Stimulated activated CD4-positive, alpha-beta T cell treated with anti-CD3 and anti-CD28 coated beads, Interleukin-1b, Interleukin-23, amount 100 ng/mL, for 4 hours (primary cell): Measurements from ENCODE around the gene SVOP.

Source experiments
- DNase-seq, 2 donors: peaks; one replicate each; pipeline ENCODE4 v3.0.0-alpha.2; 2020; ENCODE audit warnings: low read depth in 2 of 2

Gene SVOP

GRCh38 chr12:108935159-108935763 lies 85.6 kb downstream of the SVOP start:
- DNase-seq = no peak

GRCh38 chr12:108933949-108934348 lies 86.9 kb downstream of the SVOP start:
- no peak for DNase-seq

- no peak for DNase-seq
Measured at GRCh38 chr12:108930756-108931155, 90.1 kb downstream of the SVOP start.

- DNase-seq = no peak
Measured at GRCh38 chr12:108930155-108930554, 90.7 kb downstream of the SVOP start.

DNA sequence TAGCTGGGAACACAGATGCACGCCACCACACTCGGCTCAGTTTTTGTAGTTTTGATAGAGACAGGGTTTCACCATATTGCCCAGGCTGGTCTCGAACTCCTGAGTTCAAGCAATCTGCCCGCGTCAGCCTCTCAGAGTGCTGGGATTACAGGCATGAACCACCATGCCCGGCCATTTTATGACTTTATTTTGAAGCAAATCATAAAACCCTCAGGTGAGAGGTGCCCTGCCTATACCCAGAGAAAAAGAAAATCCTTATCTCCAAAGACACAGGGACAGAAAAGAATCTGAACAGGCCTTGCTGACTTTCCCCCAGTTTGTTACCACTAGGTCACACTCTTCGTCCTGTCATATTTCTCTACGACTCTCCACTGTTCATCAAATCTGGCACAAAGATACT lies 92.2 kb downstream of the SVOP start:
- DNase-seq = no peak

GRCh38 chr12:108922918-108923317 lies 98.0 kb downstream of the SVOP start:
- no peak for DNase-seq

GRCh38 chr12:108921946-108922345 lies 98.9 kb downstream of the SVOP start:
- no peak for DNase-seq

DNA sequence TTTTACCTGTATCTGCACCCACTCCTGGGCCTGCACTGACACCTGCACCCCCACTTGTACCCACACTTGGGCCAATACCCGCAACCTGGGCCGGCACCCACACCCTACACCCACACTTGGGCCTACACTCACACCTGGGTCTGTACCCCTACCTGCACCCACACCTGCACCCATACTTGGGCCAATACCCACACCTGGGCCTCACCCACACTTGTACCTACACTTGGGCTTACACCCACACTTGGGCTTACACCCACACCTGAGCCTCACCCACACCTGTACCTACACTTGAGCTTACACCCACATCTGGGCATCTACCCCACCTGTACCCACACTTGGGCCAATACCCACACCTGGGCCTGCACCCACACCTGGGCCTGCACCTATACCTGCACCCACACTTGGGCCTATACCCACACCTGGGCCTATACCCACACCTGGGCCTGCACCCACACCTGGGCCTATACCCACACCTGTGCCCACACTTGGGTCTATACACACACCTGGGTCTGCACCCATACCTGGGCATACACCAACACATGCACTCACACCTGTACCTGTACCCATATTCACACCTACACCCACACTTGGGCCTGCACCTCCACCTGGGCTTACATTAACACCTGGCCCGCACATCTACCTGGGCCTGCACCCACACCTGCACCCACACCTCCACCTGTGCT lies 101.8 kb downstream of the SVOP start:
- DNase-seq = no peak

DNA sequence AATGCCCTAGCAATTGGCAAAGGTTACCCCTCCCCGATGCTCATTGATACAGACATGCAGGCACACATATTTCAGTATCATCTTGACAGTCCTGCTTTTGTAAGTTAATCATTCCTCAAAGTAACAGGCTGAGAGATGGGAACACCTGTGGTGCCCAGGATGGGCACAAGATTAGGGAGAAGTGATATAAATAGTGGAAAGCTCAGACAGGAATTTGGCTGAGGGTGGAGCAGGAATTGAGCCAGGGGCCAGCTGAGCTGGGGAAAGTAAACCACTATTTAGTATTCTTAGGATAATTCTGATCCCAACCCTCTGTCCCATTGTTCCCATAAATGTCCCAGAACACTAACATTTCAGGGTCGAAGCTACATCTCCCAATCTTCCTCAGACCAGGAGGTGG lies 102.7 kb downstream of the SVOP start:
- no peak for DNase-seq

DNA sequence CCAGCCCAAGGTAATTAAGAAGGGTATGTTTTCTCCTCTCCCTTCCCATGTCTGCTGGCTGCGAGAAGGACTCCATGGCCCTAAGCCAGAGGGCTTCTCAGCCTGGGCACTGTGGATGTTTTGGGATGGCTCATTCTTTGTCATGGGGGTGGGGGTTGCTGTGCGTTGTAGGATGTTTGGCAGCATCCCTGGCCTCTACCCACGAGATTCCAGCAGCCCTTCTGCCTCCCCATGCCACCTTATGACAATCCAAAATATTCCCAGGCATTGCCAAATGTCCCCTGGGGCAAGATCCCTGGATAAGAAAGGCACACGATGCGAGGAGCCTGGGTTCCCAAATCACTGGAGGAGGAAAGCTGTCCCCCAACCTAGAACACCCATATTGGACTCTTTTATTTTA lies 104.5 kb downstream of the SVOP start:
- DNase-seq = no peak

GRCh38 chr12:108915632-108916133 lies 105.2 kb downstream of the SVOP start:
- no peak for DNase-seq

DNA sequence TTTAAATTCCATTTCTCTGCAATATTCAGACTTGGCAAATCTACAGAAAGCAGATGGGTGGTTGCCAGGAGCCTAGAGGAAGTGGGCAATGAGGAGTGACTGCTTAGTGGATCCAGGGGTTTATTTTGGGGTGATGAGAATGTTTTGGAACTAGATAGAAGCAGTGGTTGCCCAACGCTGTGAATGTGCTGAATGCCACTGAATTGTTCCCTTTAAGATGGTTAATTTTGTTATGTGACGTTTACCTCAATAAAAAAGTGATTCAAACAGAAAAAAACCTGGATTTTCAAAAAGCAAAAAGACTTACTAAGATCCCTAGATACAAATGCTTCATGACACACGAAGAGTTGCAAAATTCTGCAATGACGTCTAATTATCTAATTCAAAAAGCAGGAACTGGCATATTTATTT lies 106.7 kb downstream of the SVOP start:
- DNase-seq = no peak

DNA sequence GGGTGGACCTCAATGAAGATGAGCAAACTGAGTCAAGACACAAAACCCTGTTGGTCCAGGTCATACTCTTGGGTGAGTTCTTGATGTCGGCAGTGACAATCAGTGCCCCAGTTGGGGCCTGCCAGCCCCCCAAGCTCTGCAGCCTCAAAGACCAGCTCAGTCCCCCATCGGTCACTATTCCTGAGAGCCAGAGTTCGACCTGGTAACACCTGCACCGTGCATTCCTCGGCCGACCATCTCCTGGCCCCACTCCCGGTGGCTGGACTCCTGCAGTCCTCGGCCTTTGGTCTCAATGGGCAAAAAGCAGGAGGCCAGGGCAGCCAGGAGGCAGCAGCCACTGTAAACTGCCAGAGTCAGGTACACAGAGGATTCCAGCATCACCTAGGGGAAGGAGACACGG lies 108.5 kb downstream of the SVOP start:
- DNase-seq = no peak

GRCh38 chr12:108911915-108912314 lies 109.0 kb downstream of the SVOP start:
- DNase-seq = no peak

DNA sequence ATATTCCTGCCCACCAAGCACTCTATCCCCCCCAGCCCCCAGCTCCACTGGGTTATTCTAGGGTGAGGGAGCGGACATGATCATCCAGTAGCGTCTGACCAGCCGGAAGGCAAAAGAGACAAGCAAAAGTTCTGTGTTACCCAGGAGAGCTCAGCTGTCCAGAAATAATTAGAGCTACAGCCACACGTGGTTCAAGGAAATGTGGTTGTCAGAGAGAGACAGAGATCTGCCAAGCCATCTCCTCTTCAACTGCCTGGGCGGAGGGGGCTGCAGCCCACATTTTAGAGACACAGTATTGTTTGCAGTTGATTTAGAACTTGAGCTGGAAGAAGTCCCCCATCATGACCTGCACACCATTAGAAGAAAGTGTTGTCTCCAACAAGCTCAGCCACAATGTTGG lies 110.5 kb downstream of the SVOP start:
- DNase-seq = no peak

DNA sequence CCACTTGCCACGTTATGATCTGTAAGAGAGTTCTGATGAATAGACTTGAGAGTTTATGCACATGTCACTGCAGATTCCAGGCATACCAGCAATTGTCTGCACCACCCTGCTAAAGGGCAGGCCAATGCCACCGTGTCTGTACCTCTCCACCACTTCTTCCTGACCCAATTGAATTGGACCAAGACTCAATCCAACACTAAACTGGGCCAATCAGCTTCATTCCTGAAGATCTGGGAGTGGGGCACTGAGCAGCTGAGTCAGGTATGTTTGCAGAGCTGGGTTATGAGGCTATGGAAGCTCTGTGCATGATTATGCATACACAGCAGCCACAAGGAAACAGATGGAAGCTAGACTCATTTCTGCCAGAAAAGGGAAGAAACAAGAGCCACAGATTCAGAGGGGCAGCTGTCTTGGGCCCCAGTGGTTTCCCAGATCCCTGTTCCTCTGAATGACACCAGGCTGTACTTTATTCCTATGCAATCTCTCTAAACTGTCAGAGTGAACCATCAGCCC lies 113.0 kb downstream of the SVOP start:
- no peak for DNase-seq

DNA sequence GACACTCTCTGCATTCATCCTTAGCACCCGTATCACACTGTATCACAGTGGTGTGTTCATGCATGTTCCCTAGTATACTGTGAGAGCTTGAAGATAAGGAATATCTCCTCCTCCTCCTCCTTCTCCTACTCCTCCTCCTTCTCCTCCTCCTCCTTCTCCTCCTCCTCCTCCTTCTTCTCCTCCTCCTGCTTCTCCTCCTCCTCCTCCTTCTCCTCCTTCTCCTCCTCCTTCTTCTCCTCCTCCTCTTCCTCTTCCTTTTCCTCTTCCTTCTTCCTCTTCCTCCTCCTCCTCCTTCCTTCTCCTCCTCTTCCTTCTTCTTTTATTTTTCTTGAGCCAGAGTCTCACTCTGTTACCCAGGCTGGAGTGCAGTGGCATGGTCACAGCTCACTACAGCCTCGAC lies 113.9 kb downstream of the SVOP start:
- no peak for DNase-seq

DNA sequence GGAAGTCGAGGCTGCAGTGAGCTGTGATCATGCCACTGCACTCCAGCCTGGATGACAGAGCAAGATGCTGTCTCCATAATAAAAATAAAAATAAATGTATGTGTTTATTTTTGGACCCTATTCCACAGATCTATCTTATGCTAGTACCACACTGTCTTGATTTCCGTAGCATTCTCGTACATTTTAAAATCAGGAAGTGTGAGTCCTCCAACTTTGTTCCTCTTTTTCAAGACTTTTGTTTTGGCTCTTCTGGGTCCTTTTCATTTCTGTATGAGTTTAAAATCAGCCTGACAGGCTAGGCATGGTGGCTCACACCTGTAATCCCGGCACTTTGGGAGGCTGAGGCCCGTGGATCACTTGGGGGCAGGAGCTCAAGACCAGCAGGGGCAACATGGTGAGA lies 115.1 kb downstream of the SVOP start:
- DNase-seq = no peak

DNA sequence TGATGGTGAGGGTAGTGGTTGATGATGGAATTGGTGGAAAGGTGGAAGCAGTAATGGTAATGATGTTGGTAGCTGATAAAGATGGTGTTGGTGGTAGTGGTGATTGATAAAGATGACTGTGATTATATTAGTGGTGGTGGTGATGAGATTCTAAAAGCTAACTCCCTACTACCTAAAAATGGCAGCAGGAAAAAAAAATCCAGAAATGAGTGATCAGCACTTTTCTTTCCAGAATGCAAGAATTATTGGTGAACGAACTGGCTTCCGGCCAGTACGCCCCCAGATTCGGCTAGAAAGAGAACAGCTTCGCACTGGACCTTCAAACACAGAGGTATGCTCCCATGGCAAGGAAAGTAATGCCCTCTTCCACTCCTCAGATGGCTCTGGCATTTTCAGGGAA lies 121.7 kb downstream of the SVOP start:
- no peak for DNase-seq

GRCh38 chr12:108896817-108897216 lies 124.1 kb downstream of the SVOP start:
- DNase-seq = no peak

DNA sequence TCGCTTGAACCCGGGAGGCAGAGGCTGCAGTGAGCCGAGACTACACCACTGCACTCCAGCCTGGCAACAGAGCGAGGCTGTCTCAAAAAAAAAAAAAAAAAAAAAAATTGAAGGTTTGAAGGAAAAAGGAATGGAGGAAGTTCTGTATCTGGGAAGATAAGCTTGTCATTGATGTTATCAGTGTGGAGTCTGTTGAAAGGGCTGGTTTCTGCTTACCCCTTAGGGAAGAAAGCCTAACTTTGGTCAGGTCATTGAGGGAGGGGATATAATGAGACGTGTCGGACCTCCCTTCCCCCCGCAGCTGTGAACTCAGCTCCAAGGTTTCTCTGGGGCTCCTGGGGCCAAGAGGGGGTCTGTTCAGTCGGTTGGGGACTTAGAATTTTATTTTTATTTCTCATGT lies 124.5 kb downstream of the SVOP start:
- DNase-seq = no peak

DNA sequence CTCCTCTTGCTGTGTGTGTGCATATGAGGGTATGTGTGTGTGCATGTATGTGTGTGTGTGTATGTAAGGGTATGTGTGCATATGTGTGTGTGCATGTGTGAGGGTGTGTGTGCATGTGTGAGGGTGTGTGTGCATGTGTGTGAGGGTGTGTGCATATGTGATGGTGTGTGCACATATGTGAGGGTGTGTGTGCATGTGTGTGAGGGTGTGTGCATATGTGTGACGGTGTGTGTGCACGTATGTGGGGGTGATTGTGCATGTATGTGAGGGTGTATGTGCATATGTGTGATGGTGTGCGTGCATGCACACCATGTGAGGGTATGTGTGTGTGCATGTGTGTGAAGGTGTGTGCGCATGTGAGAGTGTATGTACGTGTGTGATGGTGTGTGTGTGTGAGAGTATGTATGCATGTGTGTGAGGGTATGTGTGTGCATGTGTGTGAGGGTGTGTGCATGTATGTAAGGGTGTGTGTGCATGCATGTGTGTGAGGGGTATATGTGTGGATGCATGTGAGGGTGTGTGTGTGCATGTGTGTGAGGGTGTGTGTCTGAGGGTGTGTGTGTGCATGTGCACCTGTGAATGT lies 125.6 kb downstream of the SVOP start:
- no peak for DNase-seq

DNA sequence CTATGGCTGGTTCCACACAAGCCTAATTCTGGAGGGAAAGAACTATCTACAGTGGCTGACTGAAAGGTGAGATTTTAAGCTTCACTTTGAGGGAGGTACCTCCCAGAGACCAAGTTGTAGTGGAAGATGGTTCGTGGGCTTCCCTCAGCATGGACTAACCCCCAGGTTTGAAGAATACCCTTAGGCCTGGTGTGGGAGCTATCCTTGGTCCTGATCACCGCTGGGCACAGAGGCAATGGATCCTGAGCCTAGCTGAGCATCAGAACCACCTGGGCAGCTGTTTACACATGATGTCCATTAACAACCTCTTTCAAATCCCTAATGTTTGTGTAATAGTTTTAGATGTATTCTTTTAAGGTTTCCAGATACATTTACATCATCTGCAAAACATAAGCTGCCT lies 130.7 kb downstream of the SVOP start:
- no peak for DNase-seq
